BLaER1 treated with 17β-estradiol and CSF1 and Interleukin-3, amounts not matched to agents 10 nM and 100 nM (cell line): ENCODE data around the gene LHFPL2.
"Not testable (repeated sequence)": the region's sequence is repeated elsewhere in the genome, so short reads cannot be mapped to it uniquely, and the experiment has no call there.

Experiments used
- H3K27ac ChIP-seq, 11 experiments: shearing (Covaris generic); formaldehyde crosslinking; 2 replicates each; pipeline ENCODE4 v1.8.1; 2022
- H3K27me3 ChIP-seq, 11 experiments: shearing (Covaris generic); formaldehyde crosslinking; 2 replicates each; pipeline ENCODE4 v1.8.1; 2022
- H3K36me3 ChIP-seq, 11 experiments: shearing (Covaris generic); formaldehyde crosslinking; 2 replicates each; pipeline ENCODE4 v1.8.1; 2022
- H3K4me1 ChIP-seq, 10 experiments: shearing (Covaris generic); formaldehyde crosslinking; 2 replicates each; pipeline ENCODE4 v1.8.1; 2022
- H3K4me2 ChIP-seq, 11 experiments: shearing (Covaris generic); formaldehyde crosslinking; 2 replicates each; pipeline ENCODE4 v1.8.1; 2022
- H3K4me3 ChIP-seq, 10 experiments: shearing (Covaris generic); formaldehyde crosslinking; 2 replicates each; pipeline ENCODE4 v1.8.1; 2022
- H3K9ac ChIP-seq, 11 experiments: shearing (Covaris generic); formaldehyde crosslinking; 2 replicates each; pipeline ENCODE4 v1.8.1; 2022
- H3K9me3 ChIP-seq, 11 experiments: shearing (Covaris generic); formaldehyde crosslinking; replicated peaks in 1 of 11; 2 replicates each; pipeline ENCODE4 v1.8.1; 2022
- H4K20me1 ChIP-seq, 11 experiments: shearing (Covaris generic); formaldehyde crosslinking; 2 replicates each; pipeline ENCODE4 v1.8.1; 2022
- Cebpa-rat ChIP-seq, 11 experiments: shearing (Covaris generic); IDR thresholded peaks; 2 replicates each; pipeline ENCODE4 v1.8.1; 2022

The LHFPL2 gene

GRCh38 chr5:78679905-78680304, 31.3 kb upstream of the LHFPL2 start:
- Histone ChIP-seq H3K27me3 (no peaks in the 10 kb centered on the region), H3K4me2 (no peak overlapping the region), H3K36me3 (no peaks in the 10 kb centered on the region), H4K20me1 (no peaks in the 10 kb centered on the region), H3K27ac (no peak overlapping the region), H3K9ac (no peak overlapping the region), H3K4me3 (no peak overlapping the region), H3K4me1 (no peaks in the 10 kb centered on the region), H3K9me3 (peaks cover 8 to 16% (median 13%) of the 10 kb centered on the region in 11 experiments; a peak in 21 of 22 replicates)
- TF ChIP-seq Cebpa-rat (IDR thresholded peaks at IDR 0.05) = no peak

- Histone ChIP-seq H3K27ac (no peak overlapping the region), H3K9ac (no peak overlapping the region), H3K9me3 (peaks cover 8 to 16% (median 13%) of the 10 kb centered on the region in 11 experiments; a peak in 21 of 22 replicates), H3K36me3 (no peaks in the 10 kb centered on the region), H4K20me1 (no peaks in the 10 kb centered on the region), H3K4me1 (no peaks in the 10 kb centered on the region), H3K4me2 (no peak overlapping the region), H3K27me3 (no peaks in the 10 kb centered on the region), H3K4me3 (no peak overlapping the region)
- TF ChIP-seq Cebpa-rat (IDR thresholded peaks at IDR 0.05) = no peak
These were observed 29.5 kb upstream of the LHFPL2 start for GRCh38 chr5:78677777-78678668.

GRCh38 chr5:78675956-78676730, 27.6 kb upstream of the LHFPL2 start:
- Histone ChIP-seq H3K36me3 (no peaks in the 10 kb centered on the region), H3K4me2 (no peak overlapping the region), H3K4me1 (no peaks in the 10 kb centered on the region), H3K4me3 (no peak overlapping the region), H3K9me3 (no peaks in the 10 kb centered on the region), H4K20me1 (no peaks in the 10 kb centered on the region), H3K9ac (no peak overlapping the region), H3K27ac (no peak overlapping the region), H3K27me3 (no peaks in the 10 kb centered on the region)
- TF ChIP-seq Cebpa-rat (IDR thresholded peaks at IDR 0.05) = no peak

- not testable (repeated sequence) for H3K27me3 ChIP-seq, H3K27ac ChIP-seq, H3K4me1 ChIP-seq, H3K4me2 ChIP-seq, H3K4me3 ChIP-seq, H4K20me1 ChIP-seq, H3K9ac ChIP-seq, H3K36me3 ChIP-seq
- H3K9me3 ChIP-seq = peaks cover 0 to 14% (median 9%) of the 10 kb centered on the region in 11 experiments; a peak in 15 of 22 replicates
These were observed 25.3 kb upstream of the LHFPL2 start for GRCh38 chr5:78673827-78674226.

- no peaks in the 10 kb centered on the region for H4K20me1 ChIP-seq
- H3K4me1 ChIP-seq = no peaks in the 10 kb centered on the region
- H3K27ac ChIP-seq = no peak overlapping the region
- H3K9ac ChIP-seq = no peak overlapping the region
- no peak overlapping the region for H3K4me2 ChIP-seq
- no peak overlapping the region for H3K4me3 ChIP-seq
- H3K27me3 ChIP-seq = no peaks in the 10 kb centered on the region
- H3K9me3 ChIP-seq = peaks cover 0 to 15% (median 9%) of the 10 kb centered on the region in 11 experiments; a peak in 15 of 22 replicates
- no peak for TF ChIP-seq Cebpa-rat (IDR thresholded peaks at IDR 0.05)
- no peaks in the 10 kb centered on the region for H3K36me3 ChIP-seq
These were observed 23.6 kb upstream of the LHFPL2 start for GRCh38 chr5:78672154-78672553.

GRCh38 chr5:78671609-78672008, 23.0 kb upstream of the LHFPL2 start:
- no peaks in the 10 kb centered on the region for H3K36me3 ChIP-seq
- TF ChIP-seq Cebpa-rat (IDR thresholded peaks at IDR 0.05) = no peak
- no peaks in the 10 kb centered on the region for H3K27me3 ChIP-seq
- H3K27ac ChIP-seq = no peak overlapping the region
- H4K20me1 ChIP-seq = no peaks in the 10 kb centered on the region
- H3K4me3 ChIP-seq = no peak overlapping the region
- no peaks in the 10 kb centered on the region for H3K4me1 ChIP-seq
- H3K9ac ChIP-seq = no peak overlapping the region
- H3K9me3 ChIP-seq = peaks cover 0 to 15% (median 9%) of the 10 kb centered on the region in 11 experiments; a peak in 15 of 22 replicates
- H3K4me2 ChIP-seq = no peak overlapping the region

- H3K9me3 ChIP-seq = peaks cover 0 to 15% (median 9%) of the 10 kb centered on the region in 11 experiments; a peak in 15 of 22 replicates
- no peaks in the 10 kb centered on the region for H4K20me1 ChIP-seq
- H3K9ac ChIP-seq = no peak overlapping the region
- no peak for TF ChIP-seq Cebpa-rat (IDR thresholded peaks at IDR 0.05)
- H3K4me3 ChIP-seq = no peak overlapping the region
- no peaks in the 10 kb centered on the region for H3K27me3 ChIP-seq
- no peaks in the 10 kb centered on the region for H3K4me1 ChIP-seq
- no peak overlapping the region for H3K4me2 ChIP-seq
- H3K27ac ChIP-seq = no peak overlapping the region
- H3K36me3 ChIP-seq = no peaks in the 10 kb centered on the region
These were observed 22.2 kb upstream of the LHFPL2 start for GRCh38 chr5:78670701-78671269.

GRCh38 chr5:78669331-78669730, 20.8 kb upstream of the LHFPL2 start:
- no peaks in the 10 kb centered on the region for H3K36me3 ChIP-seq
- H4K20me1 ChIP-seq = no peaks in the 10 kb centered on the region
- no peak overlapping the region for H3K27ac ChIP-seq
- H3K9ac ChIP-seq = no peak overlapping the region
- no peaks in the 10 kb centered on the region for H3K27me3 ChIP-seq
- TF ChIP-seq Cebpa-rat (IDR thresholded peaks at IDR 0.05) = no peak
- H3K9me3 ChIP-seq = peaks cover 0 to 15% (median 9%) of the 10 kb centered on the region in 11 experiments; a peak in 15 of 22 replicates
- H3K4me3 ChIP-seq = no peak overlapping the region
- H3K4me1 ChIP-seq = no peaks in the 10 kb centered on the region
- no peak overlapping the region for H3K4me2 ChIP-seq

- H3K4me2 ChIP-seq = no peak overlapping the region
- H3K9me3 ChIP-seq = peaks cover 0 to 15% (median 9%) of the 10 kb centered on the region in 11 experiments; a peak in 15 of 22 replicates
- no peak overlapping the region for H3K27ac ChIP-seq
- H3K4me1 ChIP-seq = no peaks in the 10 kb centered on the region
- no peaks in the 10 kb centered on the region for H3K27me3 ChIP-seq
- no peaks in the 10 kb centered on the region for H4K20me1 ChIP-seq
- no peak overlapping the region for H3K4me3 ChIP-seq
- no peak for TF ChIP-seq Cebpa-rat (IDR thresholded peaks at IDR 0.05)
- no peak overlapping the region for H3K9ac ChIP-seq
- H3K36me3 ChIP-seq = no peaks in the 10 kb centered on the region
These were observed 19.0 kb upstream of the LHFPL2 start for GRCh38 chr5:78667461-78668103.

- H3K36me3 ChIP-seq, H3K4me2 ChIP-seq, H3K4me3 ChIP-seq, H3K27me3 ChIP-seq, H4K20me1 ChIP-seq, H3K4me1 ChIP-seq, H3K9ac ChIP-seq, H3K27ac ChIP-seq: not testable (repeated sequence)
- H3K9me3 ChIP-seq = peaks cover 0 to 15% (median 9%) of the 10 kb centered on the region in 11 experiments; a peak in 15 of 22 replicates
These were observed 18.4 kb upstream of the LHFPL2 start for GRCh38 chr5:78666975-78667374.
